Peyer's patch (tissue), 4 donors: ENCODE results near the gene ARHGAP1.

Experiments used
- CTCF ChIP-seq, 6 experiments: fragments of 450-650 bp in 4 of 6; fragments of 200-600 bp in 2 of 6; sonication (generic) in 1 of 6; IDR thresholded peaks; one replicate each; pipeline ENCODE4 v1.5.1; 2017 to 2019; ENCODE audit warnings: antibody characterized with exemption in 6 of 6, mild to moderate bottlenecking in 3 of 6, moderate library complexity in 1 of 6
- POLR2A ChIP-seq, 2 donors: fragments of 450-650 bp; IDR thresholded peaks; one replicate each; pipeline ENCODE4 v1.5.1; 2017; ENCODE audit warnings: antibody characterized with exemption in 2 of 2, mild to moderate bottlenecking in 2 of 2, moderate library complexity in 2 of 2

GRCh38 chr11:46677169-46677568 is 23.2 kb downstream of the ARHGAP1 start:
- TF ChIP-seq CTCF (IDR thresholded peaks at IDR 0.05) (no peak), POLR2A (IDR thresholded peaks at IDR 0.05) (no peak)
